Fibroblast of gingiva (primary cell): ENCODE results near the gene HESX1.
A peak's percentile ranks its signal among the peaks of the same experiment; 100 is the strongest.

Experiments used
- DNase-seq: peaks from one replicate; pipeline ENCODE4 v3.0.0-alpha.2; 2011; ENCODE audit warnings: low read depth

The HESX1 gene

DNA sequence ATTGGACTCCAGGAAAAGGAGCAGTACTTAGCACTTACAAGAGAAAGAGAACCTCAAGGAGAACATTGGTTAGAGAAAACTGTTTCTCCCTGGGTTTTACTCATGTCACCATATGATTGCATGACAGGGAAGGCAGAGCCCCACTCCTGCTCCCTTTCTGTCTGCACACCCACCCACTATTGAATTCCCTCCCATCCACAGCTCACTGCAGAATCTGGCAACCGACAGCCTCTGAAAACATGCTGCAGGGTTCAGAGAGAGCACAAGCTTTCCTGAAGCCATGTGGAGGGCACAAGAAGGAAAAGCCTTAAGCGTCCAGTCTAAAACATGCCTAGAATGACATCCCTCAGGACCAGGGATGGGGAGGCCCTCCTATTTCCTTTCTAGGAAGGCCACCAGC is 31.6 kb downstream of the HESX1 start:
- no peak for DNase-seq

DNA sequence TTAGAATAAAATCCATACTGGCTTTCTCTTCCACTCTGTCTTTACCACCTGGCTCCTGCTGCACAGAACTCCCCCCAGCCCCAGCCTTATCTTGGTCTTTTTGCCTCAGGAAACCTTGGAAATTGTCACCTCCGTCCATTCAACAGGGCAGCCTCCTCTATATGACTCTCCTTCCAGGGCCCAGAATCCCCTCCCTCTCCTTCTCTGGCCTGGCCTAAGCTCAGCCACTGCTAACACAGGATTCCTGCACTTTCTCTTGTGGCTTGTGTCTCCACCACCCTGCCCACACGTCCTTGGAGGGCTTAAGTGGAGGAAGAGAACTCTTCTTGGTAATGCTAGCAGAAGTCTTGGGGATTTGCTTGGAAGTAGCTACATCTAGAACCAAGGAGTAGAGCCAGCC is 33.1 kb downstream of the HESX1 start:
- no peak for DNase-seq

DNA sequence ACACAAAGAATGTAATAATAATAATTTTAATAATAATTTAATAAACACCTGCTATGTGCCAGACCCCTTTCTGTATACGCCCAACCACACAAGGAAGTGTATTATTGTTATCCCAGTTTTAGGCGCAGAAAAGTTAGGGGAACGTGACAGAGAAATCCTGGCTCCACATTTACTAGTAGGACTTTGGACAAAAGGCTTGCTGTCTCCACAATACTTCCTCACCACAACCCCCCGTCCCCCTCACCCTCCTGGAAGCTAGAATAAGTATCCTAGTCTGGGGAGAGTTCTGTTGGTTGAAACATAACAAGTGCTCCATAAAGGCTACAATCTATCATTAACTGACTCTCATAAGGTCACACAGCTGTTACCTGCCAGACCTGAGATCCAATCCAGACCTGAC is 34.1 kb downstream of the HESX1 start:
- DNase-seq, result no peak

DNA sequence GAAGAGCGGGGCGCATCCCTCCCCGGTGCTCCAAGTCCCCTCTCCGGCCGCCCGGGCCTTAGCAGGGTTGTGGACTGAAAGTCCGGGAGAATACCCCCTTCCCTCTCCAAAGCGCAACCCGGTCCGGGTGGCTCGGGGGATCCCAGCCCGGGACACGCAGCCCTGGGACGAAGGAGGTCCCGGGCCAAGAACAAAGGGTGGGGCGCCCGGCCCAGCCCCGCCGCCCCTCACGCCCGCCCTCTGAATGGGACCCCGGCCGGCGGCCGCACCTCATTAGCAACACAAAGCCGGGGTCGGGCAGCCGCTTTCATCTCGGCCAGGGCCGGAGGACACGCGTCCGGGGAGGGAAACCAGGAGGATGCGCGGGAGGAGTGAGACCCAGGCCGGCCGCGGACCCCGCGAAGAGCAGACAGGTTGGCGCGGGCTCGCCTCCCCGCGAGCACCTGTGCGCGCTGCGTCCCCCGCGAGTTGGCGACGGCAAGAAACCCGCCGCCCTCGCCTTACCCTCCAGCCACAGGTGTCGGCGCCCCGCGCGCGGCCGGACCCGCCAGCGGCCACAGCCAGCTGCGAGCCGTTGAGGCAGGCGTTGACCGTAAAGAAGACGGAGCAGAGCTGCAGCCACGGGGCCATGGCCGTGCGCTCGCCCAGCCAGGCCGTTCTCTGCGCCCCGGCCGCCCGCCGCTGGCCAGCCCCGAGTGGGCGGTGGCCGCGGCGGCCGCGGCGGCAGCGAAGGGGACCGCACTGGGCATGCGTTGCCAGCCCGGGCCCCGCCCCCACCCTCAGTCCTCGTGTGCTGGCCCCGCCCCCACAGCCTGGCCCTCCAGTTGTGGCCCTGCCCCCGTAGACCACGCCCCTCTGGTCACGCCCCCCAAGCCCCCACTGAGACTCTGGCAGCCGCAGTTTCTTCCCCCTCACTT is 34.9 kb downstream of the HESX1 start, which contains the start of gene IL17RD:
Gene IL17RD, minus strand, starts transcription at position 697 of the 917 bp plus-strand sequence. Its CDS starts 67 bp downstream, at position 630.
- peak; percentile 67 for DNase-seq

DNA sequence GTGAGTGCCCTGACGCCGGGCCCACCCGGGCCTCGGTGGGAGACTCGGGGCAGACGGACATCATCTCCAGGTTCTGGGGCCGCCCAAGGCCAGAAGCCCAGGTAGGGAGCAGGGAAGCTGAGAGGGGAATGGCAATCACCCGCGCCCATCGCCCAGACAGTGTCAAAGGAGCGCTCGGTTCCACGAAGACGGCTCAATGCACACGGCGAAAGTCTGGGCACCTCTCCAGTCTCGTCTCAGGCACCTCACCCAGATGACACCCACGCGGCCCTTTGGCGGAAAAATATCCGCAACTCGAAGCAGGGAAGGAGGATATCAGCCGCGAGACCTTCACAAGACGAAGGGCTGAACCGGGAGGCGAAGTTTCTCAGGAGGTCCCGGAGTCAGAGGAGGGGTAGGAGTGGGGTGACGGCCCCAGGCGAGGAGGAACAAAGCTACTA is 35.5 kb downstream of the HESX1 start:
- DNase-seq, result no peak

DNA sequence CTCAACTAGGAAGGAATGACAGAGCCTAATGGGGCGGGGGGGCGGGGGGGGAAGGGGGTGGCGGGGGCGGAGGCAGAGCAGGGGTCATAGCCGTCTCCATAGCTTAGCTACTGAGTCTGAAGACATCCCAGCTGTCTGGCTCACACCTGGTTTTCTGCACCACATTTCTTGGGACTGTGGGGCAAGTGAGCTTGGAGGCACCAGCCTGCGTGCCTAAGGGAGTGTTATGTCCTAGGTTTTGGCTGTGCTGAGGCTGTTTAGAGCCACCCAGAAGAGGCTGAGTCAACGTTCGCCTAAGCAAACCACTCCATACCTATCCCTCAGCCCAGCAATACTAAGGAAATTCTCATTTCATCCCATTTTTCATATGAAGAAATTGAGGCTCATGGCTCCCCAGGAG is 36.0 kb downstream of the HESX1 start:
- no peak for DNase-seq

DNA sequence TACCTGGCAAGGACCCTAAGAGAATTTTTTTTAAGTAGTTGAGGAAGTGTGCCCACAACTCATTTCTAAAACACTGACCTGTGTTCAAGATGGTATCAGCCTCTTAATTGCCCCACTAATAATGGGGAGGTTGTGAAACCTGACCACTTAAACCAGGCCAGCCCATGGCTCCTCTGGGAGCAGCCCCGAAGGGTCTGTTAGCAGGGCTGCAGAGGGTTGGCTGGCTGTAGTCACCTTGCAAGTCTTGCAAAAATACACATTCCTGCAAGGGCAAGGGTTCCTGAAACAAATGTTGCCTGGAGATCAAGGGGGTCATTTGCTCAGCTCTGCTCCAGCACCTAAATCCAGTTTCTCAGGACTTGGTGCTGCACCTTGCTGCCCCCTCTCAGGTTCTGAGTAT is 37.9 kb downstream of the HESX1 start:
- no peak for DNase-seq

DNA sequence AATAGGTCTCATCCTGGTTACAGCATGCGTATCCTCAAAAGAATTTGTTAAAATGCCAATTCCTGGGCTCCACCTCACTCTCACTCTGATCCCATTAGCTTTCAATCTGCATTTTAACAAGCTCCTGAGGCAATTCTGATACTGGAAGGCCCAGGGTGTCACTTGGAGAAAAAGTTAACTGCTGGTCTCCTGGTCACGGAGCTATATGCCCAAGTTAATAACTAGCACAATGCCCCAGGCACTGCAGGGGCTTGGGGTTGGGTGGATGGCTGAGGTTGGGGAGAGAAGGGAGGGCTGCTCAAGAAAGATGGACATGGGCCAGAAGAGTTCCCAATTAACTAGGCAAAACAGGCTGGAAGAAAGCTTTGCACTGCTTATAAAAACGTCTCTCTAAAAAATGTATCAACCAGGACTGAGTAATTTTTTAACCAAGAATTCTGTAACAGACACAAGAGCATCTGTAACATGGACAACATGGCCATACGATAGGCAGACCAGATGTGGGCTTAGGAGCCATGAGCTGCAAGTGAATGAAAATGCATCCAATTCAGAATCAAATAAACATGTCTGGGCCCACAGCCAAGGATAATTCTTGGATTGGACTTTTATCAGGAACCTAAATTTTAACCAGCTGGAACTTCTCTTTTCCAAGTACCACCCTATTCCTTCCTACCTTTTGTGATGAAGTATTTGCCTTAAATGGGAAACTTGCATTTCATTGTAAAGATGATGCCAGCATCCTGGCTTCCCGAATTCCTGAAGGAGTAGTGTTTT is 38.8 kb downstream of the HESX1 start:
- peak; percentile 70 for DNase-seq

DNA sequence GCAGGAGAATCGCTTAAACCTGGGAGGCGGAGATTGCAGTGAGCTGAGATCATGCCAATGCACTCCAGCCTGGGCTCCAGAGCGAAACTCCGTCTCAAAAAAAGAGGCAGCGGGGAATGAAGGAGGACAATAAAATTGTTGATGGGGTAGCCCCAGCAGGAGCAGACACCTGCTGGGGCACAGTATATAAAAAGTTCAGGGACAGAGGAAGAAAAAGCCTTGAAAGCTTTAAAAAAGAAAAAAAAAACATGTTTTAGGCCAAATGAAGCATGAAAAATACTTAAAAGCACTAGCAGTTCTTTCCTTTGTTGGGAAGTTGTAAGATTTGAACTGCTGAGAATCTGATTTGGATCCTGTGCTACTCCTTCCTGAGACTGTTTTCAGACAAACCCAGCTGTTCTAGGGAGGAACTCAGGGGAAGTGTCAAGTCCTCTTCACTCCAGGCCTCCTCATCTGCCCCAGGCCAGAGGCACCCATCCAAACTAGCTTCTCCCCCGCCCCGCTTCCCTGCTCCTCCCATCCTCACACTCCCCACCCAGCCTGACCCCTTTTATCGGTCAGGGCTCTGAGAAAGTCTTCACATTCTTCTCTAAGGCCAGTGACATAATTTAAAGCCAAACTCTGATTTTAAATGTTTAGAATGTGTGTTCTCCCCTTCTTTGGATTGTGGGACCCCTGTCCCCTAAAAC is 39.6 kb downstream of the HESX1 start:
- DNase-seq, result no peak

DNA sequence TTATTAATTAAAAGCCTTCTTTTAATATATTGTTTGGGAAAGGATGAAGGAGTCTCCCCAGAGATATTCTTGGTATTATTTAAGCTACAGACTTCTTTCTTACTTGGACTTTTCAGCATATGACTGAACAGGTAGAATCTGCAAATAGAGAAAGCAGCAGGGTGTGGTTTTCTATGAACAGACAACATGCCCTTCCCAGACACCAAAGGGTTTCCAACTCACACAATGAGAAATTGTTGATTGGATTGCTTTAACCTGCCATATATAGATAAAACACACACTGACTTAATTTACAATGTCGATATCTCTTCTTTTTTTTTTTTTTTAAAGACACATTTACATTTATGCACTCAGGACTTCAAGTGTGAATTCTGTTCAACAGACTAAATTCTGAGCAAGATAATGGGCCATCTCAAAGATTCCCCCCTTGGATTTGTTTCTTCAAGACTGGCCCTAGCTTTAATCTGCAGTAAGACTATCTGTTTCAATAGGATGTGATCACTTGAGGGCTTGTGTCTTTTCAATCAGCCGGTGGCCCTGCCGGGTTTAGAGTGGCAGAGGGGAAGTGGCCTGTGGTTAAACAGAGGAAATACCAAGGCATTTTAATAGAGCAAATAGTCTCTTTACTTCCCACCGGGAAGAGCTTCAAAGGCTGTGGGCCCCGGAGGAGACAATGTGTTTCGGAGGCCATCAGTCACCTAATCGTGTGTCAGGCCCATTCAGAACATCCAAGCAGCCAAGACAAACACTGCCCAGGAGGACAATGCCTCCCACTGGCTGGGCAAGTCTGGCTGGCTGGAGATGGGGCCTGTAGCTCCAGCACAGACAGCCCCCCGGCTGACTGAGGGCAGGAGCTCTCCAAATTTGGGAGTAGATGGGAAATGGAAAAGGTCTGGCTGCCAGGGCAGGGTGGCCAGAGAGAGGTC is 40.7 kb downstream of the HESX1 start:
- no peak for DNase-seq

DNA sequence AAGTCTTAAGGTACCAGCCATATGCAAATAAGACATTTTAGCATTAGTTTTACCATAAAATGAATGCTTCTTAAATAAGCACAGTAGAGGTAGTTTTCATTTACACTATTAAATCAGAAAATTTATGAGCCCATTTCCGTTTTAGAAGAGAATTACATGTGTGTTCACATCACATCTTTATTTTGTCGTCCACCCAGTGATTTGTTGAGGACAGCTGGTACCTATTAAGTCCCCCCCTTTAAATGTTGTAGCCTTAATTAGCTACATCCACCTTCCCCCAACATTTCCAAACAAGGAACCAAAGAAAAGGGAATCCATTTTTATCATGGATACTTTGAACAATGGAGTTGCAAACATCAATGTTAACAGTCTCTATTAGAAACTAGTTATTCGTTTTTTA is 41.5 kb downstream of the HESX1 start:
- no peak for DNase-seq

DNA sequence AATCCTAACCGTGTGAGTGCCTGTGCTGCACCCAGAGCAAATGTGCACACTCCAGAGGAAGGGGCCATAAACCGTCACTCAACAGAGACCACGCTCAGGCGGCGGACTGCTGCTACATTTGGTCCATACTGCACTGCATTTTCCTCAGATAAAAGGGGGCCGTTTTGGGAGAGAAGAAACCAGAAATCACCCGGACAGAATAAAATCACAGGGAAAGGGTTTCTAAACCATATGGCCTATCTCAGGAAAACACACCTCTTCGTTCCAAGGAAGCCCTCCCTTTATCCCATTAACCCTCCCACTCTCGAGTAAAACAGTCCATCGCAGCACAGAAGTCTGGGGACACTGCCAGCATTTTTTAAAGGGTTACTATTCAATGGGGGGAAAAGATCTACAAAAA is 42.2 kb downstream of the HESX1 start:
- no peak for DNase-seq

DNA sequence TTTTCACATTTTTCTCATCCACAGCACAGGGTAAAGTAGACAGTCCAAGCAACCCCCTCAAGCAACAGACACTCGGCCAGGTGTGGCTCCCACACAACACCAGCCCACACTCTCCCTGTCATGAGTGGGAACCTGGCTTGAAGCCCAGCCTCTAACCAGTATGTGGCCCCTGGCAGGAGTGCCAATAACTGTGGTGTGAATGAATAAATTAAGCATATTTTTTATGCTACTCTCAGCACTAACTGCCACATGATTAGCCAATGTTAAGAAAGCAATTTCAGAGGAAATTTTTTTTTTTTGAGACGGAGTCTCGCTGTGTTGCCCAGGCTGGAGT is 44.5 kb downstream of the HESX1 start:
- no peak for DNase-seq

DNA sequence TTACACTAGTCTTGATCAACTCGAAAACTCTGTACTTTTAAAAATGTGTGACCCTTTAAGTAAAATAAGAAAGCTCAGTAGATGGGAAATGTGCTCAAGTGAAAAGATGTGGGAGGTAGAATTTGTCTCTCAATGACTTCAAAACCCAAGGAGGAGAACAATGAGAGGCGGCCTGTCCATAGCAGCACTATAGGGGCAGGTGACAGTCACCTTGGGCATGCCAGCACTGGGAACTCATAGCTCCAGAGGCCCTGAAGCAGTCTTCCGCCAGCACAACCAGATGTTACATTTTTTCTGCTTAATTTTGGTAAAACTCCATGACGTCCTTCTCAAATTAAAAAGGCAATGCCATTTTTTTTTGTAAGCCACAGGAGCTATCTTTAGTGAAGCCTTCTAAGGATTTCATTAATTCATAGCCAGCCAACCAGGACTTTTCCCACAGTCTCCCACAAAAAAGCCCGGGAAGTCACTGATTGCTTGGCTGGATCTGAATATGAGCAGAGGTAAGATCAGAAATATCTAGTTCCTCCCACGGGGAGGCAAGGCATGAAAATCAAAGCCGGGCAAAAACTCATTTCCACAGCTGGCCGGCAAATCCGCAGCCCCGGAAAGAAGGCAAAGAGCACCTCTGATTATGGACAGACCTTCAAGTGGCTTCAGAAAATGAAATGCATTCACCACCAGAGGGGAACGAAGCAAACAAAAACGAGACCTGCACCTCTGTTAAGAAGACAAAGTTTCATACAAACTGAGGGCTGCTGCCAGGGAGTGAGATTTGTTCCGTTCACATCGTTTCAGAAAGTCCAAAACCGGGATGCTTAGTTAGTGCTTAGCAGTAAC is 45.1 kb downstream of the HESX1 start:
- no peak for DNase-seq

DNA sequence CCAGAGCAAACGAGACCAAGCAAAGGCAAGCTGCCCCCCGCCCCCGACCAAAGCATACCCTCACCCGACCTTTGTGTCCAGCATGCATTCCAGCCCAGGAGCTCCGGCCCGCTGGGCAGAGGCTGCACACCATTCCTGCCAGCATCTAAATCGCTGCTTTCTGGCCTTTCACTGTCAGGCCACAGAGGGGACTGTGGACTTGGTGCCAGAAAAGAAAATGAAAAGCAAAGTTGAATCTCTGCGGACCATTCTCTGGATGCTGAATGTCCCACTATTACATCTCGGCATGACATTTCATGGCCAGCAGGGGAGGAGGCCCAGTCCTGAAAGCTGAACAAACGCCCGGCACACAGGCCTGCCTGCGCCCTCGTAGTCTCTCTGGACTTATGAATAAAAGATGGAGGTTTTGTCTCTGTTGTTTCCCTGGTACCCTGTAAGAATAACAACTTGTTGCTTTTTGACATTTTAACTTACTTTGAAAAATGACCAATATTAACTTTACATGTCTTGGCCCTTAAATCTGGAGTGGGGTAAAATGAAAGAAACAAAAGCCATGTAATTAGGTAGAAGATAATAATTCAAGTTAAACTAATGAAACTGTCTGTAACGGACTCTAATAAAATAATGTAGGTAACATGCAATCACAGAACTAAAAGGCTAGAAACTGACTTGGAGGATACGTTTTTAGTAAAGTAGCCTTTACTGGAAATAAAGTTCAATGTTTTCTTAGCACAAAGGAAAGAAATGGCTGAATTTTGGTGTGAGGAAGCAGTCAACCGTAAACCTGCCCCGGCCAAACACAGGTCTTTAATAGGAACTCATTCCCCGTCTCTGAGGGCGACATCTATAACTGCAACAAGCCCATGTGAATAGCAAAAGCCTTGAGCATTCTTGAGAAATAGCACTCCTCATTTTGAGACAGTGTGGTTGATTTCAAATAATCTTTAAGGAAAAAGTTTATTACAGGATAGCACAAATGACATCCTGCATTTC is 47.3 kb downstream of the HESX1 start:
- DNase-seq, result no peak

DNA sequence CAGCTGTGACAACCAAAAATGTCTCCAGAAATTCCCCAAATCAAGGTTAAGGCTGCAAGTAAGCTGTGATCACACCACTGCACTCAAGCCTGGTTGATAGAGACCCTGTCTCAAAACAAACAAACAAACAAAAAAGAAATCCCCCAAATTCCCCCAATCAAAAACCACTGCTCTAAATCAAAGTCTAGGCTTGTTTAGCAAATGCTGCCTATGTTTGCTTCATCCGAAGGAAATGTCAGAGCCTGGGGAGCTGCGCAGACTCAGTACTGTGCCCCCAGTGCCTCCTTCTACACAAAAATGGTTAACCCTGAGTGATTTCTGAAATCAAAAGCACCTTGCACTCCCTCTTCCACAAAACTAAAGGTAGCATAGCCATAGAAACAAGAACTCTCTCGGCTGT is 48.0 kb downstream of the HESX1 start:
- no peak for DNase-seq

DNA sequence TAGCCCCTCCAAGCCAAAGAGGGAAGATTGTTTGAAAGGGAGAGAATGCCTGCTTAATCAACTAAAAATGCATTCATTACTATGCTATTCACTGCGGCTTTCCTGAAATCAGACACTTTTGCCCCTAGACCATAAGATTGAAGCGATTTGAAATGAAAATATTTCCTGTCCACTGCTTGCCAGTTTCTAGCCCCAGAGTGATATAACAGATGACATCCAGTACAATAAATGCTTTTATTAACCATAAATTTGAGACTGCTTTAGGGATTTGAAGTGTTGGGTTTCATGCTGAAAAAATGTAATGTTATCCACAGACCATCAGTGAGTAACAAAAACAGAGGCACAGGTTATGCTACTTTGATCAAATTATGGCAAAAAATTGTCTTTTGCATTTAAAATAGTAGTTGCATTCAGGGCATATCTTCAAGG is 48.7 kb downstream of the HESX1 start:
- DNase-seq, result peak; percentile 48

DNA sequence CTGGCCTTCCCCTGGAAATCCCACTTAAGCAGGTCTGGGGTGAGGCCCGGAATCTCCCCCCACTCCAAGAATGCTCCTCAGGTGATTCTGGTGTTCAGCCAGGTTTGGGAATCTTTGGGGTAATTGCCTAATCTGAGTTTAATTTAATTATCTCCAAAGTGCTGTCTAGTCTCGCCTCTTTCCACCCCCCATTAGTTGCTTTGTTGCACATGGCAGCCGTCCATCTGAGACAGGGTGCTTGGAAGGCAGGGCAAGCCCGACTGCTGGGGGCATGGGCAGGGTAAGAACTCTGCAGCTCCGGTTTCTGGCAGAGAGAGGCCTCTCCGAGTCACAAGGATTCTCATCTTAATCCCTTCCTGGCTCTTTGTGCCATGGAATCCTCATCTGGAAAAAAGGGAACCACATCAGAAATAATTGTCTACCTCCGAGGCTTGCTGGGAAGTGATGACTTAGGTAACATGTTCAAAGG is 49.6 kb downstream of the HESX1 start:
- no peak for DNase-seq
